ENCODE measurements around the gene SALL1. TPM values are rescaled to one million over a fixed set of nuclear protein-coding genes. Genes with fewer than 3 reads are reported as not detected.

The SALL1 gene
- total RNA-seq, 1 experiment from 2014 or later: not detected

DNA sequence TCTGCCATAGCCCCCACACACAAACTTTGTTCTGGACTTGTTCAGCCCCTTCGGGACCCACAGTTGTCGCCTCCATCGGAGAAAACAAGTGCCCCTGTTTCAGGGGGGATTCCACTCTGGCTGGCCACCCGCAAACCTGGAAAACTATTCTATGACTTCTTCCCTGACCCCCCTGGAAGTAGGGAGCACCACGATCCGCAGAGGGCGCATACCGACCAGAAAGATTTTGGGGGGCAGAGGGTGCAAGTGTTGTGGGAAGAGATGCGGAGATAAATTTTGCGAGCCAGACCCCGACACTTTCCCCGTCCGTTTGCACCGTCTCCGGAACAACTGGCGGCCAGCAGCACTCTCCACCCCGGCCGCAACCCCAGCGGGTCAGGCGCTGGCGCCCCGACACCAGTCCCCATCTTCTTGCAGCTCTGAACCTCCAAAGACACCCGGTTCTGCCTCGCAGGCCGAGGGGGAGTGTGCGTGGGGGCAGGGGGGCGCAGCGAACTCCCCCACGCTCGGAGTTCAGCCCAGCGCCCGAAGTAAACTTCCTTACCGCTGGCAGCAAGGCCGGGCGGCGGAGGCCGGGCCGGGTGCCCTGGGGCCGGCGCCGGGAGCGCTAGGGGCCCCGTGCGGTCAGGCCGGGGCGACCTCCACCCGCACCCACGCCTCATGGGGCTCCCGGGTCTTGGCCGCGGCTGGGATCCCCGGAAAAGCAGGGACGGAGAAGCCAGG is 744 bp downstream of the SALL1 start:
- Histone ChIP-seq H3K9me3 (ENCODE audit: control insufficient read depth, insufficient read depth, low read depth, low read length) (no peaks in the 10 kb centered on the region), H3K4me3 (ENCODE audit: low read depth in 2 of 2, low read length in 2 of 2) (no peak overlapping the region), H3K27ac (ENCODE audit: low read length) (no peak overlapping the region), H3K36me3 (ENCODE audit: control insufficient read depth, insufficient read depth, low read length) (no peaks in the 10 kb centered on the region), H3K27me3 (ENCODE audit: control insufficient read depth, insufficient read depth, low read length) (no peaks in the 10 kb centered on the region), H3K4me1 (ENCODE audit: control insufficient read depth, insufficient read depth, low read length) (no peaks in the 10 kb centered on the region)
- intact Hi-C loops (cut with micrococcal nuclease; ENCODE audit: unreplicated experiment) (no loop called here), in situ Hi-C loops (cut with HindIII; ENCODE audit: low pct_unique_long_range_greater_than_20kb, low sequenced_read_pairs) (no loop called here)
- ATAC-seq (no peak), DNase-seq (ENCODE audit: low read depth, low spot score) (no peak)
- TF ChIP-seq TCF7L2 (IDR thresholded peaks at IDR 0.05; ENCODE audit: low read depth, low read length) (no peak), POLR2AphosphoS5 (IDR thresholded peaks at IDR 0.05; ENCODE audit: low read depth, low read length) (no peak), SIN3A (IDR thresholded peaks at IDR 0.05; ENCODE audit: borderline replicate concordance, insufficient read depth, low read depth, low read length) (no peak)
- TF ChIP-seq, protein P1, sequence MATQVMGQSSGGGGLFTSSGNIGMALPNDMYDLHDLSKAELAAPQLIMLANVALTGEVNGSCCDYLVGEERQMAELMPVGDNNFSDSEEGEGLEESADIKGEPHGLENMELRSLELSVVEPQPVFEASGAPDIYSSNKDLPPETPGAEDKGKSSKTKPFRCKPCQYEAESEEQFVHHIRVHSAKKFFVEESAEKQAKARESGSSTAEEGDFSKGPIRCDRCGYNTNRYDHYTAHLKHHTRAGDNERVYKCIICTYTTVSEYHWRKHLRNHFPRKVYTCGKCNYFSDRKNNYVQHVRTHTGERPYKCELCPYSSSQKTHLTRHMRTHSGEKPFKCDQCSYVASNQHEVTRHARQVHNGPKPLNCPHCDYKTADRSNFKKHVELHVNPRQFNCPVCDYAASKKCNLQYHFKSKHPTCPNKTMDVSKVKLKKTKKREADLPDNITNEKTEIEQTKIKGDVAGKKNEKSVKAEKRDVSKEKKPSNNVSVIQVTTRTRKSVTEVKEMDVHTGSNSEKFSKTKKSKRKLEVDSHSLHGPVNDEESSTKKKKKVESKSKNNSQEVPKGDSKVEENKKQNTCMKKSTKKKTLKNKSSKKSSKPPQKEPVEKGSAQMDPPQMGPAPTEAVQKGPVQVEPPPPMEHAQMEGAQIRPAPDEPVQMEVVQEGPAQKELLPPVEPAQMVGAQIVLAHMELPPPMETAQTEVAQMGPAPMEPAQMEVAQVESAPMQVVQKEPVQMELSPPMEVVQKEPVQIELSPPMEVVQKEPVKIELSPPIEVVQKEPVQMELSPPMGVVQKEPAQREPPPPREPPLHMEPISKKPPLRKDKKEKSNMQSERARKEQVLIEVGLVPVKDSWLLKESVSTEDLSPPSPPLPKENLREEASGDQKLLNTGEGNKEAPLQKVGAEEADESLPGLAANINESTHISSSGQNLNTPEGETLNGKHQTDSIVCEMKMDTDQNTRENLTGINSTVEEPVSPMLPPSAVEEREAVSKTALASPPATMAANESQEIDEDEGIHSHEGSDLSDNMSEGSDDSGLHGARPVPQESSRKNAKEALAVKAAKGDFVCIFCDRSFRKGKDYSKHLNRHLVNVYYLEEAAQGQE (IDR thresholded peaks at IDR 0.05; ENCODE audit: insufficient read depth in 1 of 2, low read depth in 2 of 2, low read length in 1 of 2): no peak
- TF ChIP-seq, protein P2, sequence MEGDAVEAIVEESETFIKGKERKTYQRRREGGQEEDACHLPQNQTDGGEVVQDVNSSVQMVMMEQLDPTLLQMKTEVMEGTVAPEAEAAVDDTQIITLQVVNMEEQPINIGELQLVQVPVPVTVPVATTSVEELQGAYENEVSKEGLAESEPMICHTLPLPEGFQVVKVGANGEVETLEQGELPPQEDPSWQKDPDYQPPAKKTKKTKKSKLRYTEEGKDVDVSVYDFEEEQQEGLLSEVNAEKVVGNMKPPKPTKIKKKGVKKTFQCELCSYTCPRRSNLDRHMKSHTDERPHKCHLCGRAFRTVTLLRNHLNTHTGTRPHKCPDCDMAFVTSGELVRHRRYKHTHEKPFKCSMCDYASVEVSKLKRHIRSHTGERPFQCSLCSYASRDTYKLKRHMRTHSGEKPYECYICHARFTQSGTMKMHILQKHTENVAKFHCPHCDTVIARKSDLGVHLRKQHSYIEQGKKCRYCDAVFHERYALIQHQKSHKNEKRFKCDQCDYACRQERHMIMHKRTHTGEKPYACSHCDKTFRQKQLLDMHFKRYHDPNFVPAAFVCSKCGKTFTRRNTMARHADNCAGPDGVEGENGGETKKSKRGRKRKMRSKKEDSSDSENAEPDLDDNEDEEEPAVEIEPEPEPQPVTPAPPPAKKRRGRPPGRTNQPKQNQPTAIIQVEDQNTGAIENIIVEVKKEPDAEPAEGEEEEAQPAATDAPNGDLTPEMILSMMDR (IDR thresholded peaks at IDR 0.05): no peak
- ChIA-PET POLR2A (no interaction called here), CTCF (no interaction called here)
- BruUV-seq (replicated peaks): no TSS peak

DNA sequence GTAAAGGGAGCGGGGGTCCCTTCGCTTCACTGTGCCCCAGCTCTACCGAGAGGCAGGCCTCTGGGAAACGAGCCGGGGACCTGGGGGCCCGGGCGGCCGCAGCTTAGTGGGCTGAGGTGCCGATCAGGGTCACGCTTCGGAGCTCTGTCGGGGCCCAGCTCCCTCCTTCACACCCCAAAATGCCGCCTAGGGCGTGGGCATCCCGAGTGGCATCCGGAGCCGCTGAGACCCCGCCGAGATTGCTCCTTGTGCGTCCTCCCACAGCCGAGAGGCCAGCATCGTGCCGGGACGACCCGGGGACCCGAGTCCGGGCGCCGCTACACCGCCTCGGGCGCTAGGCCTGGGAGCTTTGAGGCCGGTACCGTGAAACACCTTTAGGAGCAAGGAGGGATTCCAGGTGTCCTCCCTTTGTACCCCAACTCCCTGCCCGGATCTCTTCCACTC is 1.3 kb downstream of the SALL1 start:
- H3K27ac ChIP-seq (ENCODE audit: low read length): no peak overlapping the region

More for the DNA sequence above, 1.3 kb downstream of the SALL1 start:
- no TSS peak for BruUV-seq (replicated peaks)
- no peaks in the 10 kb centered on the region for H3K27me3 ChIP-seq (ENCODE audit: control insufficient read depth, insufficient read depth, low read length)
- DNase-seq (ENCODE audit: low read depth, low spot score): no peak
- intact Hi-C loops (cut with micrococcal nuclease; ENCODE audit: unreplicated experiment): no loop called here
- H3K36me3 ChIP-seq (ENCODE audit: control insufficient read depth, insufficient read depth, low read length): no peaks in the 10 kb centered on the region
- in situ Hi-C loops (cut with HindIII; ENCODE audit: low pct_unique_long_range_greater_than_20kb, low sequenced_read_pairs): no loop called here
- H3K4me1 ChIP-seq (ENCODE audit: control insufficient read depth, insufficient read depth, low read length): no peaks in the 10 kb centered on the region
- H3K4me3 ChIP-seq (ENCODE audit: low read depth in 2 of 2, low read length in 2 of 2): no peak overlapping the region
- TF ChIP-seq, protein P2 (IDR thresholded peaks at IDR 0.05): no peak
- TF ChIP-seq, protein P1 (IDR thresholded peaks at IDR 0.05; ENCODE audit: insufficient read depth in 1 of 2, low read depth in 2 of 2, low read length in 1 of 2): no peak
- TF ChIP-seq TCF7L2 (IDR thresholded peaks at IDR 0.05; ENCODE audit: low read depth, low read length) (no peak), SIN3A (IDR thresholded peaks at IDR 0.05; ENCODE audit: borderline replicate concordance, insufficient read depth, low read depth, low read length) (no peak), POLR2AphosphoS5 (IDR thresholded peaks at IDR 0.05; ENCODE audit: low read depth, low read length) (no peak)
- POLR2A ChIA-PET: no interaction called here
- no peak for ATAC-seq
- H3K9me3 ChIP-seq (ENCODE audit: control insufficient read depth, insufficient read depth, low read depth, low read length): no peaks in the 10 kb centered on the region
- CTCF ChIA-PET: no interaction called here
